HG03521 (cell line): ENCODE data around the gene HNF1B.

Source experiments
- ATAC-seq: cut with Tn5 transposase; IDR thresholded peaks from one replicate; pipeline ENCODE4 v1.9.1; 2021; ENCODE audit warnings: mild to moderate bottlenecking, moderate library complexity; ENCODE audit not compliant: unreplicated experiment

Gene HNF1B

GRCh38 chr17:37637956-37638355 is 106.9 kb downstream of the HNF1B start:
- ATAC-seq, result no peak
